Measurements from ENCODE around the gene ZNF253. TPM values are rescaled to one million over a fixed set of nuclear protein-coding genes. Genes with fewer than 3 reads are reported as not detected.
"Not testable (repeated sequence)": the region's sequence is repeated elsewhere in the genome, so short reads cannot be mapped to it uniquely, and the experiment has no call there.

The ZNF253 gene
- total RNA-seq, 1 experiment from 2014 or later, result 5.0 TPM

DNA sequence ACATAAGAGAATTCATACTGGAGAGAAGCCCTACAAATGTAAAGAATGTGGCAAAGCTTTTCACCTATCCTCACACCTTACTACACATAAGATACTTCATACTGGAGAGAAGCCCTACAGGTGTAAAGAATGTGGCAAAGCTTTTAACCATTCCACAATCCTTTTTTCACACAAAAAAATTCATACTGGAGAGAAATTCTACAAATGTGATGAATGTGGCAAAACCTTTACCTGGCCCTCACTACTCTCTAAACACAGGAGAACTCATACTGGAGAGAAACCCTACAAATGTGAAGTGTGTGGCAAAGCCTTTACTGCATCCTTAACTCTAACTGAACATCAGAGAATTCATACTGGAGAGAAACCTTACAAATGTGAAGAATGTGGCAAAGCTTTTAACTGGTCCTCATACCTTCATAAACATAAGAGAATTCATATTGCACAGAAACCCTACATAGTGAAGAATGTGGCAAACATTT is 30.1 kb upstream of the ZNF253 start:
- no peak overlapping the region for H3K27ac Mint-ChIP-seq (ENCODE audit: unreplicated experiment)
- CTCF ChIA-PET, result no interaction called here
- DNase-seq, result no peak

DNA sequence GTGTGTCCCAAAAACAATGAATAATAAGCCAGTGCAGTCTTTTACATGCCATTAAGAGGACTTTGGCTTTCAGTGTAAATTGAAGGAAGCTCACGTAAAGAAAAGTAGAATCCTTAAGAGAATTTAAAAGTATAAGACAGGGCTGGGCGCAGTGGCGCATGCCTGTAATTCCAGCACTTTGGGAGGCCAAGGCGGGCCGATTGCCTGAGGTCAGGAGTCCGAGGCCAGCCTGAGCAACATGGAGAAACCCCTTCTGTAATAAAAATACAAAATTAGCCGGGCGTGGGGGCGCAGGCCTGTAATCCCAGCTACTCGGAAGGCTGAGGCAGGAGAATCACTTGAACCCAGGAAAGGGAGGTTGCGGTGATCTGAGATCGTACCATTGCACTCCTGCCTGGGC is 17.9 kb upstream of the ZNF253 start:
- no peak overlapping the region for H3K27ac Mint-ChIP-seq (ENCODE audit: unreplicated experiment)
- H3K4me3 Mint-ChIP-seq (ENCODE audit: low read depth, unreplicated experiment), result no peak overlapping the region
- no peaks in the 10 kb centered on the region for H3K36me3 Mint-ChIP-seq (ENCODE audit: insufficient read depth, unreplicated experiment)
- DNase-seq, result no peak
- H3K27me3 Mint-ChIP-seq (ENCODE audit: unreplicated experiment), result no peaks in the 10 kb centered on the region
- intact Hi-C loops (cut with micrococcal nuclease; ENCODE audit: unreplicated experiment), result no loop called here
- H3K9me3 Mint-ChIP-seq (ENCODE audit: low read depth, unreplicated experiment), result no peaks in the 10 kb centered on the region
- H3K4me1 Mint-ChIP-seq (ENCODE audit: low read depth, unreplicated experiment), result no peaks in the 10 kb centered on the region
- CTCF ChIA-PET, result no interaction called here
- TF ChIP-seq, protein P1, sequence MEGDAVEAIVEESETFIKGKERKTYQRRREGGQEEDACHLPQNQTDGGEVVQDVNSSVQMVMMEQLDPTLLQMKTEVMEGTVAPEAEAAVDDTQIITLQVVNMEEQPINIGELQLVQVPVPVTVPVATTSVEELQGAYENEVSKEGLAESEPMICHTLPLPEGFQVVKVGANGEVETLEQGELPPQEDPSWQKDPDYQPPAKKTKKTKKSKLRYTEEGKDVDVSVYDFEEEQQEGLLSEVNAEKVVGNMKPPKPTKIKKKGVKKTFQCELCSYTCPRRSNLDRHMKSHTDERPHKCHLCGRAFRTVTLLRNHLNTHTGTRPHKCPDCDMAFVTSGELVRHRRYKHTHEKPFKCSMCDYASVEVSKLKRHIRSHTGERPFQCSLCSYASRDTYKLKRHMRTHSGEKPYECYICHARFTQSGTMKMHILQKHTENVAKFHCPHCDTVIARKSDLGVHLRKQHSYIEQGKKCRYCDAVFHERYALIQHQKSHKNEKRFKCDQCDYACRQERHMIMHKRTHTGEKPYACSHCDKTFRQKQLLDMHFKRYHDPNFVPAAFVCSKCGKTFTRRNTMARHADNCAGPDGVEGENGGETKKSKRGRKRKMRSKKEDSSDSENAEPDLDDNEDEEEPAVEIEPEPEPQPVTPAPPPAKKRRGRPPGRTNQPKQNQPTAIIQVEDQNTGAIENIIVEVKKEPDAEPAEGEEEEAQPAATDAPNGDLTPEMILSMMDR (IDR thresholded peaks at IDR 0.05; ENCODE audit: unreplicated experiment), result no peak
- BruUV-seq (replicated peaks), result no TSS peak

More for the DNA sequence above, 30.1 kb upstream of the ZNF253 start:
- intact Hi-C loops (cut with micrococcal nuclease; ENCODE audit: unreplicated experiment), result no loop called here
- Mint-ChIP-seq H3K27me3 (ENCODE audit: unreplicated experiment) (no peaks in the 10 kb centered on the region), H3K4me3 (ENCODE audit: low read depth, unreplicated experiment) (no peak overlapping the region), H3K4me1 (ENCODE audit: low read depth, unreplicated experiment) (no peaks in the 10 kb centered on the region), H3K9me3 (ENCODE audit: low read depth, unreplicated experiment) (peaks cover 13% of the 10 kb centered on the region), H3K36me3 (ENCODE audit: insufficient read depth, unreplicated experiment) (no peaks in the 10 kb centered on the region)
- TF ChIP-seq, protein P1 (IDR thresholded peaks at IDR 0.05; ENCODE audit: unreplicated experiment), result no peak
- no TSS peak for BruUV-seq (replicated peaks)

DNA sequence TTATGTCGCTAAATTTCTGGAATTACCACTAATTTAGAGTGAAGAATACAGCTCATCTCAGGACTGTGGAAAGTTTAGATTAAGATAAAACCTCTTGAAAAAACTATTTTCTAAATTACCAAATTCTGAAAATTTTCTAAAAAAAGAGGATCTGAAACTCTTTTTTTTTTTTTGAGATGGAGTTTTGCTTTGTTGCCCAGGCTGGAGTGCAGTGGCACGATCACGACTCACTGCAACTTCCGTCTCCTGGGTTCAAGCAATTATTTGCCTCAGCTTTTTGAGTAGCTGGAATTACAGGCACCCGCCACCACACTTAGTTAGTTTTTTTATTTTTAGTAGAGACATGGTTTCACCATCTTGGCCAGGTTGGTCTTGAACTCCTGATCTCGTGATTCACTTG is 16.6 kb upstream of the ZNF253 start:
- no peak overlapping the region for H3K27ac Mint-ChIP-seq (ENCODE audit: unreplicated experiment)
- no TSS peak for BruUV-seq (replicated peaks)
- TF ChIP-seq, protein P1 (IDR thresholded peaks at IDR 0.05; ENCODE audit: unreplicated experiment), result no peak
- no peak overlapping the region for H3K4me3 Mint-ChIP-seq (ENCODE audit: low read depth, unreplicated experiment)
- no peaks in the 10 kb centered on the region for H3K27me3 Mint-ChIP-seq (ENCODE audit: unreplicated experiment)
- CTCF ChIA-PET, result no interaction called here
- H3K9me3 Mint-ChIP-seq (ENCODE audit: low read depth, unreplicated experiment), result no peaks in the 10 kb centered on the region
- no peaks in the 10 kb centered on the region for H3K36me3 Mint-ChIP-seq (ENCODE audit: insufficient read depth, unreplicated experiment)
- no peaks in the 10 kb centered on the region for H3K4me1 Mint-ChIP-seq (ENCODE audit: low read depth, unreplicated experiment)
- intact Hi-C loops (cut with micrococcal nuclease; ENCODE audit: unreplicated experiment), result no loop called here
- DNase-seq, result no peak

DNA sequence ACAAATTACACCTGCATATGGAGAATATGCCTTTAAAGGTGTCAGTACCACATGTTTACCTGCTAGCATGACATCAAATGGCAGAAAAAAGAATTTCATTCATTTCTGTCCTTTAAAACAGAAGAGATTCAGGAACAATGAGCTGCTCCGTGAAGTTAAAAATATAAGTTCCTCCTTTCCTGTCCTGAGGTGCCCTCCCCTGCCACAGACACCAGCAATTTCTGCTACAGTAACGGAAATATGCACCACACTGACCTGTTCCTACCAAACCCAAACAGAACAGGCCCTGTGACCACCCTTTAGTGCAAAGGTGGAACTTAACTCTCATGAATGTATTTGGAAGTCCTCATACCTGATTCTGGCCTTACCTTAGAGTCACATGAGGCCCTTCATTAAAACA is 13.9 kb upstream of the ZNF253 start:
- H3K4me1 Mint-ChIP-seq (ENCODE audit: low read depth, unreplicated experiment); H3K27me3 Mint-ChIP-seq (ENCODE audit: unreplicated experiment); BruUV-seq (replicated peaks); intact Hi-C loops (cut with micrococcal nuclease; ENCODE audit: unreplicated experiment); H3K27ac Mint-ChIP-seq (ENCODE audit: unreplicated experiment); H3K36me3 Mint-ChIP-seq (ENCODE audit: insufficient read depth, unreplicated experiment); CTCF ChIA-PET; DNase-seq; H3K4me3 Mint-ChIP-seq (ENCODE audit: low read depth, unreplicated experiment); H3K9me3 Mint-ChIP-seq (ENCODE audit: low read depth, unreplicated experiment): not testable (repeated sequence)

DNA sequence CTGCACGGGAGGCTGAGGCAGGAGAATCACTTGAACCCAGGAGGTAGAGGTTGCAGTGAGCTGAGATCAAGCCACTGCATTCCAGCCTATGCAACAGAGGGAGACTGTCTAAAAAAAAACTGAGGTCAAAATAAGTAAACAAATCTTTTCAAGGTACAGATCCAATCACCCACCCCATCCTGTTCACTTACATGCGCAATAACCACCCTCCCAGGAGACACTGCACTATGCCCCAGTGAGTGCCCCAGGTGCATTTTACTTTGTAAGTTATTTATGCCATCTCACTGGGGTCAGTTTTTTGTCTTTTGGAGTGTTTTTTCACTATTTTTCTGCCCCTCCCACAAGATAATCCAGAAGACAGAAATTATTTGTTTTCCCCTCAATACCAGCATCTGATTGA is 6.9 kb upstream of the ZNF253 start:
- no peak for DNase-seq
- Mint-ChIP-seq H3K27ac (ENCODE audit: unreplicated experiment) (no peak overlapping the region), H3K36me3 (ENCODE audit: insufficient read depth, unreplicated experiment) (peaks cover 4% of the 10 kb centered on the region), H3K27me3 (ENCODE audit: unreplicated experiment) (no peaks in the 10 kb centered on the region), H3K4me1 (ENCODE audit: low read depth, unreplicated experiment) (no peaks in the 10 kb centered on the region), H3K9me3 (ENCODE audit: low read depth, unreplicated experiment) (peaks cover 6% of the 10 kb centered on the region), H3K4me3 (ENCODE audit: low read depth, unreplicated experiment) (no peak overlapping the region)
- intact Hi-C loops (cut with micrococcal nuclease; ENCODE audit: unreplicated experiment), result no loop called here
- TF ChIP-seq, protein P1 (IDR thresholded peaks at IDR 0.05; ENCODE audit: unreplicated experiment), result no peak
- no TSS peak for BruUV-seq (replicated peaks)
- CTCF ChIA-PET, result no interaction called here
